PFSK-1 (cell line): Measurements from ENCODE around the gene ATP8B1.

Source experiments
- POLR2AphosphoS5 ChIP-seq: IDR thresholded peaks from 2 replicates; pipeline ENCODE4 v1.6.1; 2012; ENCODE audit warnings: low read depth, mild to moderate bottlenecking, control low read depth, low read length, moderate library complexity
- REST ChIP-seq, 2 experiments: IDR thresholded peaks; 2 replicates each; pipeline versions ENCODE4 v1.6.1 to v1.8.0; 2011 to 2012; ENCODE audit warnings: low read depth in 2 of 2, low read length in 2 of 2, control low read depth in 1 of 2, inconsistent platforms in 1 of 2, mild to moderate bottlenecking in 1 of 2, moderate library complexity in 1 of 2; ENCODE audit not compliant: insufficient read depth in 1 of 2

GRCh38 chr18:57789759-57790158, 13.4 kb downstream of the ATP8B1 start:
- TF ChIP-seq POLR2AphosphoS5 (no peak), REST (IDR thresholded peaks at IDR 0.05; ENCODE audit: insufficient read depth in 1 of 2, low read depth in 2 of 2, low read length in 2 of 2) (no peak)
